ENCODE measurements around the gene INPP5A. TPM values are rescaled to one million over a fixed set of nuclear protein-coding genes. Genes with fewer than 3 reads are reported as not detected.

INPP5A gene
- total RNA-seq, 1 donor from 2014 or later: 105 TPM

DNA sequence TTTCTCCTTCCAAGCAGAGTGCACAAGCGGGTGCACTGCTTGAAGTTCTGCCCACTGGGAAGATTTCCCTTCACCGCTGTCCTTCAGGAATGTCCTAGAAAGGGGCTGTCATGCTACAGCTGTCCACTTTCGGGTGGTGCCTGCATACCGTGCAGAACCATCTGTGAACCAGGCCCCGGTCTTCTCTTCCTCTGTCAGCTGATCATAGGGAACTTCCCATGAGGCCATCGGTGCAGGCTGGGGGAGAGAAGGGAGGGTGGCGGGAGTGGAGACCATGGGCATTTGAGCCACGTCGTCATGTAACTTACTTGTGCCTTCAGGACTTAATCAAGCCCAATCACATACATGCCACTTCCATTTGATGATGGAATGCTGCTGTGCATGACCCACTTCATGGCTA, 136.7 kb downstream of the INPP5A start:
- TF ChIP-seq, protein P1, sequence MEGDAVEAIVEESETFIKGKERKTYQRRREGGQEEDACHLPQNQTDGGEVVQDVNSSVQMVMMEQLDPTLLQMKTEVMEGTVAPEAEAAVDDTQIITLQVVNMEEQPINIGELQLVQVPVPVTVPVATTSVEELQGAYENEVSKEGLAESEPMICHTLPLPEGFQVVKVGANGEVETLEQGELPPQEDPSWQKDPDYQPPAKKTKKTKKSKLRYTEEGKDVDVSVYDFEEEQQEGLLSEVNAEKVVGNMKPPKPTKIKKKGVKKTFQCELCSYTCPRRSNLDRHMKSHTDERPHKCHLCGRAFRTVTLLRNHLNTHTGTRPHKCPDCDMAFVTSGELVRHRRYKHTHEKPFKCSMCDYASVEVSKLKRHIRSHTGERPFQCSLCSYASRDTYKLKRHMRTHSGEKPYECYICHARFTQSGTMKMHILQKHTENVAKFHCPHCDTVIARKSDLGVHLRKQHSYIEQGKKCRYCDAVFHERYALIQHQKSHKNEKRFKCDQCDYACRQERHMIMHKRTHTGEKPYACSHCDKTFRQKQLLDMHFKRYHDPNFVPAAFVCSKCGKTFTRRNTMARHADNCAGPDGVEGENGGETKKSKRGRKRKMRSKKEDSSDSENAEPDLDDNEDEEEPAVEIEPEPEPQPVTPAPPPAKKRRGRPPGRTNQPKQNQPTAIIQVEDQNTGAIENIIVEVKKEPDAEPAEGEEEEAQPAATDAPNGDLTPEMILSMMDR (IDR thresholded peaks at IDR 0.05; ENCODE audit: borderline replicate concordance): no peak
- no peak for DNase-seq
- intact Hi-C loops (cut with micrococcal nuclease): no loop called here

DNA sequence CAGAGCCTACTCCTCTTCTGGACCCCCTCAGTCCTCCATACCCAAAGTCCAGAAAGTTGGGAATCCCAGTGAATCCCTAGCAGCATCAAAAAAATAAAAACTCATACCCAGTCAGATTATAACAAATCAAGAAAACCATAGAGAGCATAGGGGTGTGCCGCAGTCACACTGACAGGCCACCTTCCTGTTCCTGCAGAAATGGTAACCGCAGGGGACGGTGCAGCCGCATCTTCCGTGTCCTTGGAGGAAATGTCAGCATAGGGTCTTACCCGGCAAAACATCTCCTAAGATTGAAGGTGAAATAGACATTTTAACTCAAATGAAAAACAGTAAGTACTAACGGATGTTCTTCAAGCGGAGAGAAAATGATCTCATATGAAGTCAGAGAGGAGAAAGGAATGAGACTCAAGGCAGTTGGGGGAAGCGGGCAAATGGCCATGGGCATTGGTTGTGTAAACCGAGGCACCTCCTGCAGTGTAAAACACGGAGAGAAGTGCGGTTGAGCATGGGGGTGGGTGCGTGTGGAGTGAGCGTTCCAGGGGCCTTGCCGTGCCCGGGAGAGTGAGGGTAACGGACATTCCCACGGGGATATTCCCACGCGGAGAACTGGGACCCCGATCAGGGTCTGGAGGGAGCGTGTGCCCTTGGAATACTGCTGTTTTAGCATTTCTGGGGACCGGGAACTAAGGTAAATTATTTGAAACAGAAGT, 137.6 kb downstream of the INPP5A start:
- H3K4me1 ChIP-seq: peaks cover 13% of the 10 kb centered on the region
- no peak overlapping the region for H3K27ac ChIP-seq (replicated peaks)
- no peaks in the 10 kb centered on the region for H3K36me3 ChIP-seq
- intact Hi-C loops (cut with micrococcal nuclease): no loop called here
- TF ChIP-seq, protein P1 (IDR thresholded peaks at IDR 0.05; ENCODE audit: borderline replicate concordance): no peak
- DNase-seq: no peak
- H3K4me3 ChIP-seq: no peak overlapping the region
- H3K27me3 ChIP-seq (ENCODE audit: low read depth): no peaks in the 10 kb centered on the region
- no peaks in the 10 kb centered on the region for H3K9me3 ChIP-seq (replicated peaks)

More for the DNA sequence above, 136.7 kb downstream of the INPP5A start:
- no peaks in the 10 kb centered on the region for H3K27me3 ChIP-seq (ENCODE audit: low read depth)
- no peaks in the 10 kb centered on the region for H3K9me3 ChIP-seq (replicated peaks)
- H3K27ac ChIP-seq (replicated peaks): no peak overlapping the region
- no peak overlapping the region for H3K4me3 ChIP-seq
- peaks cover 13% of the 10 kb centered on the region for H3K4me1 ChIP-seq
- no peaks in the 10 kb centered on the region for H3K36me3 ChIP-seq

DNA sequence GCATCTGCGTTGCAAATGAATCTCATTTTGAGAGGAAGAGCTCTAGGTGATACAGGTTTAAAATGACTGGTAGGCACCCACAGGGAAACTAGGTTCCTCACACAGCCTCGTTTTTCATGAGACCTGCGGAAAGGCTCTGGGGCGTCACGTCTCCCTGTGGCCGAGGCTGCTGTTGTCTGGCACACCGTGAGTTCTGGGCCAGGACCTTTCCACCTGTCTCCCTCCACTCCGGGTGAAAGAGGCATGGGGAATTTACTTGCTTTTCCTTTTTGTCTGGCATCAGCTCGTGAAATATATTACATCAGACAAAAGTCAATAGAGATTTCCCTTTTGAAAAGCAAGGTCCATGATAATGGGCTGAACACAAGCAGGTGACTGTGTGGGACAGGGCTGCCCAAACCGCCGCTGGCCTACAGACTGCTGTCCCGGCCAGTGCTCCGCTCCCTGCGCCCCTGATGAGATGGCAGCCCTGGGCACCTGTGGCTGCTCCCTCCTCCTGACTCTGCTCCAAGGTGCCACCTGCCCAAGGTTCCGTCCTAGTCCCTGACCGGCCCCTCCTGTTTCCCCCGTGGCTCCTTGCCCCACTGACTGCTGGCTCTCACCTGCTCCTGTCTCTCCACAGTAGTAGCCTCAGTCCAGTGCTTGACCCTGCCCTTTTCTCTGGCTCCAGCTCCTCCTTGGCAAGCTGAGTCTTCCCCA, 138.8 kb downstream of the INPP5A start:
- TF ChIP-seq, protein P1 (IDR thresholded peaks at IDR 0.05; ENCODE audit: borderline replicate concordance): no peak
- Histone ChIP-seq H3K27me3 (ENCODE audit: low read depth) (no peaks in the 10 kb centered on the region), H3K4me3 (no peak overlapping the region), H3K9me3 (replicated peaks) (no peaks in the 10 kb centered on the region), H3K36me3 (no peaks in the 10 kb centered on the region), H3K4me1 (peaks cover 5% of the 10 kb centered on the region), H3K27ac (replicated peaks) (no peak overlapping the region)
- no peak for DNase-seq
- intact Hi-C loops (cut with micrococcal nuclease): no loop called here

DNA sequence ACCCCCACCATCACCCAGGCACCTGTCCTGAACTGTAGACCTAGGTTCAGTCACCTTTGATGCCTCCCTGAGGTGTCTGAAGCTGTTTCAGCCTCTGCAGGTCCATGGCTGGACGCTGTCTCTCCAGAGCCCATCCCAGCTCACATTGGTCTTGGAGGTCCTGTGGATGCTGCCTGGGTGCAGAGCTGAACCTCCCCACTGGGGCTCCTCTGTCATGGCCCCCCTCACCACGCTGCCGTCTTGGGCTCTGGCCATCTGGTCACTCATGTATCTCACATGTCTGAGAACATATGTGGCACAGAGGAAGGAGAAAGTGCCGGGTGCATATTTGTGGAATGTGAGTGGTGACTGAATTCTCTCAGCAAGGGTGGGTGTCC, 139.5 kb downstream of the INPP5A start:
- TF ChIP-seq, protein P1 (IDR thresholded peaks at IDR 0.05; ENCODE audit: borderline replicate concordance): no peak
- no peak for DNase-seq

DNA sequence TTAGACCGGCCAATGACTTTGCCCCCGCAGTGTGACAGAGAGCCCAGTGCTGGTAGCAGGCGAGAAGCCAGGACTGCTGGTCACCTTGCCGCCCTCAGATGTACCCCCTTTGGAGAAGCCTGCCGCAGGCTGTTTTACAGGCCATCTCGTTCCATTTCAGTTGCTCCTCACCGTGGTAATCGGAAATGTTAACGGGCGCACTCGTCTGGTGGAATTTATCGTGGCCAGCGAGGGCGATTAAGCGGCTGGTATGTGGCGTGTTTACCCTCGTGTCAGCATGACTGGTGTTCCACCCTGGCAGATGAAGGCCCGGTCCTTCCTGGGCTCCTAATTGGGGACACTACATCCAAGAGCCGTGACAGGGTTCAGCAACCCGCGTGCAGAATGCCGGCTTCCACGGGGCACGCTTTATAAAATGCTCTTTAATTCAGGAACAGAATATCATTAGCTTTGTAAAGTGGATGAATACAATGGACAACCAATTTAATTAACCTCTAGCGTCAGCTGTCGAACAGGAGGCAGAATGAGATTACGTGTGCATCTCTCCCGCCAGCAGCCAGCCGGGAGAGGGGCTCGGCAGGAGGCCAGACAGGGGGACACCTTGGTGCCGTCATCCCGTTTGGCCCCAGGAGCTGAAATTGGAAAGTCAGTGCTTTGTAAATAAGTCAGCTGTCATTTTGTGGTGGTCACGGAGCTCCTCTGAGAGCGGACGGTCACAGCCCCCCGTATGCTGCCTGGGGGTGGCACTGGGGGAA, 140.1 kb downstream of the INPP5A start:
- H3K9me3 ChIP-seq (replicated peaks): no peaks in the 10 kb centered on the region
- no peak overlapping the region for H3K27ac ChIP-seq (replicated peaks)
- intact Hi-C loops (cut with micrococcal nuclease): no loop called here
- H3K4me1 ChIP-seq: no peaks in the 10 kb centered on the region
- DNase-seq: no peak
- TF ChIP-seq, protein P1 (IDR thresholded peaks at IDR 0.05; ENCODE audit: borderline replicate concordance): no peak
- H3K36me3 ChIP-seq: no peaks in the 10 kb centered on the region
- no peaks in the 10 kb centered on the region for H3K27me3 ChIP-seq (ENCODE audit: low read depth)
- no peak overlapping the region for H3K4me3 ChIP-seq

More for the DNA sequence above, 139.5 kb downstream of the INPP5A start:
- no peaks in the 10 kb centered on the region for H3K9me3 ChIP-seq (replicated peaks)
- no peaks in the 10 kb centered on the region for H3K27me3 ChIP-seq (ENCODE audit: low read depth)
- no peaks in the 10 kb centered on the region for H3K36me3 ChIP-seq
- H3K27ac ChIP-seq (replicated peaks): no peak overlapping the region
- intact Hi-C loops (cut with micrococcal nuclease): no loop called here
- H3K4me1 ChIP-seq: no peaks in the 10 kb centered on the region
- no peak overlapping the region for H3K4me3 ChIP-seq

Data from left ventricle myocardium inferior (tissue), 1 donor.